DMS153 treated with DMSO at 0.1 percent for 48 hours (cell line): Measurements from ENCODE around the gene PTGER1.
"Not testable (repeated sequence)": the region's sequence is repeated elsewhere in the genome, so short reads cannot be mapped to it uniquely, and the experiment has no call there.

Source experiments
- DNase-seq: peaks from one replicate; lab custom pipeline; 2025; ENCODE audit not compliant: unreplicated experiment; lab: John Stamatoyannopoulos, UW

PTGER1 gene

DNA sequence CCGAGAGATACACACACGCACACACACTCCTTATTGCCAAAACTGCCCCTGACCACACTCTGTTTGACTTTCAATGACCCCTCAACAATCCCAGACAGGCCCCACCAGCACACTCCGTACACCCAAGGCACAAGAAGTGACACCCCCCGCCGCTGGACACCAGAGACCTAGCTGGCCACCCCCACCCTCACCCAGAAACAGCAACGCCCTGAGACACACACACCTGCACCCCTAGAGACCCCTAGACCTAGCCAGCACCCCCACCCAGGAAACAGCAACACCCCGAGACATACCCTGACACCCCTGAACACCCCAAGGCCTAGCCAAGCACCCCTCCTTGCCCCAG is 1.1 kb upstream of the PTGER1 start:
- no peak for DNase-seq

DNA sequence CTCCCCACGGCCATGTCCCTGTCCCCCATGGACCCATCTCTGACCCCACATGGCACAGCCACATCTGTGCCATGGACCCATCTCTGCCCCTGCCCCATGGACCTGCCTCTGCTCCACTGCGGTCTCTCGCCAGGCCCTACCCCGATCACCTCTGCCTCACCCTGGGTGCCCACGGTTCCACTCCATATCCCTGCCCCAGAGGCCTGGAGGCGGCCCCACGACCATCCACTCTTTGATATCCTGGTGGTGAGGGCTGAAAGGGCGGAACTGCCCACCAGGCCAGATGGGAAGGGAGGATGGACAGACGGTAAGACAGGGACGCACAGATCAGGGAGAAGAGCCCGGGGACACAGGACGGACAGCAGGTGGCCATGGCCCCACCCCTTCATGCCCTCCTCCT is 327 bp downstream of the PTGER1 start:
- no peak for DNase-seq

DNA sequence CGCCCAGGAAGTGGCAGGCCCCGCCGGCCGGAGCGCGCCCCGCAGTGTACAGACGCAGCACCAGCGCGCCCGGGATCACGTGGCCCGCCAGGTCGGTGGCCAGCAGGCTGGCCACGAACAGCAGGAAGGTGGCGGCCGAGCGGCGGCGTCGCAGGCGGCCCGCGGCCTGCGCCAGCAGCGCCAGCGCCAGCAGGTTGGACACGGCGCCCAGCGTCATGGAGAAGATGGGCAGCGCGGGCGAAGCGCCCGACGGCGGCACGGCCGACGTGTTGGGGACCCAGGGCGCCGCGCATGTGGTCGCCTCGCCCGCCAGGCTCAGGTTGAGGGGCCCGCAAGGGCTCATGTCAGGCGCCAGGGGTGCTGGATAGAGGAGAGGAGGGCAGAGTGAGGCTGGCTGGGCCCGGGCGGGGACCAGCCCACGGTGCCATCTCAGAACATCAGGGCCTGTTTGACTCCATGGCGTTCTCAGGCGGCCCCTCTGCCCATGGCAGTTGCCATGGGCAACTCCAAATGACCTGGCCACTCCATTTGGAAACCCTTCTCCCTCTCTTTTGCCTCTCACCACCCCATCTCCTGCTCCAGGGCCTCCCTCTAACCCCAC is 1.1 kb downstream of the PTGER1 start:
- peak; percentile 28 for DNase-seq

DNA sequence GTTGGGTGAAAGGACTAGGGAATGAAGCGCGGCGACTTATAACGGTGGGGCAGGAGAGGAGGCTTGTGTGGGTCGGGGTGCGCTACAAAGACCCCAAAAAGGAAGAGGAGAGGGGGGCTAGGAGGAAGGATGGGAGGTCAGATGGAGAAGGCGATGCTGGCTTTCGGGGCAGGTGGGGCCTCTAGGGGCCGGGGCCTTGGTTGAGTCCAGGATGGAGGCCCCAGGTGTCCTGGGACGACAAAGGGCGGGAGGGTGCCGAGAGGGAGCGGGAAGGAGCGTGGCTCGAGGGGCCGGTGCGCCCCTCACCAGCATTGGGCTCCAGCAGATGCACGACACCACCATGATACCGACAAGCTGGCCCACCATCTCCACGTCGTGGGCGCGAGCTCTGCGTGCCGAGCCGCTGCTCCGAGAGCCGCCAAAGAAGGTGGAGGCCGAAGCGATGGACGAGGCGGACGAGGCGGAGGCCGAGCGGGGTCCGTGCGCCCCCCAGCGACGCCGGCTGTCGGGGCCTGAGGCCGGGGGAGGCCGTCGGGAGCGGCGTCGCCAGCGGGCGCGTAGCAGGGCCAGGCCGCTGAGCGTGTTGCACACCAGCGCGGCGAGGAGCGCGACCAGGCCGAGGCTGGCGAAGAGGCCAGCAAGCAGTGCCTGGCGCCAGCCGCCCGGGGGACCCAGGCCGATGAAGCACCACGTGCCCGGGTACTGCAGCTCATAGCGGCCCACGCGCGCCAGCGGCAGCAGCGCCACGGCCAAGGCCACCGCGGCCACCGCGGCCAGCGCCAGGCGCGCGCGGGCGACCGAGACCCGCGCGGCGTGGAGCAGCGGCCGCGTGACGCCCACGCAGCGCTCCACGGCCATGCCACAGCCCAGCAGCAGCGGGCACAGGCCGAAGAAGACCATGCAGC is 1.8 kb downstream of the PTGER1 start:
- no peak for DNase-seq

DNA sequence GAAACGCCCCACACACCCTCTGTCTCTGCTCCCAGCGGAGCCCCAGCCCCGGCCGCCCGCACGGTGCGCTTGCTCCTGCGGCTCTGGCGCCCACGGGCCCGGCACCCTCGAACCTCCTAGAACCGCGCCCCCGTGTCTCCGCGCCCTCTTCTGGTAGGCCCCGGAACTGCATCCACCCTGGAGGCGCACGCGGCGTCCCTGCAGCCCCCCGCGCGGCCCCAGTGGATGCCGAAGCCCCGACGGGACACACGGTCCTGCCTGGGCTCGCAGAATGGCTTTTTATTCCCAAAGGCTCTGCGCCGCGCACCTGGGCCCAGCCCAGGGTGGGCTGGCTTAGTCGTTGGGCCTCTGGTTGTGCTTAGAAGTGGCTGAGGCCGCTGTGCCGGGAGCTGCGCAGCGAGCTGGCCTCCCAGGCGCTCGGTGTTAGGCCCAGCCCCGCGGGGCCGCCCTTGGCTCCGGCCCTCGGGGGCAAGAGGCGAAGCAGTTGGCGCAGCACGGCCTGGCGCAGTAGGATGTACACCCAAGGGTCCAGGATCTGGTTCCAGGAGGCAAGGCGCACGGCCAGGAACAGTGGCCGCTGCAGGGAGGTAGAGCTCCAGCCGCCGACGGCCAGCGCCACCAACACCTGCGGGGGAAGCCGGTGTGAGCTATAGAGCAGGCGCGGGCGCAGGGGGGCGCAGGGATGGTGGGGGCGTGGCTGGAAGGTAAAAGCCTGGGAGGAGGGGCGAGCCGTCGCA is 2.8 kb downstream of the PTGER1 start:
- DNase-seq = peak; percentile 40

DNA sequence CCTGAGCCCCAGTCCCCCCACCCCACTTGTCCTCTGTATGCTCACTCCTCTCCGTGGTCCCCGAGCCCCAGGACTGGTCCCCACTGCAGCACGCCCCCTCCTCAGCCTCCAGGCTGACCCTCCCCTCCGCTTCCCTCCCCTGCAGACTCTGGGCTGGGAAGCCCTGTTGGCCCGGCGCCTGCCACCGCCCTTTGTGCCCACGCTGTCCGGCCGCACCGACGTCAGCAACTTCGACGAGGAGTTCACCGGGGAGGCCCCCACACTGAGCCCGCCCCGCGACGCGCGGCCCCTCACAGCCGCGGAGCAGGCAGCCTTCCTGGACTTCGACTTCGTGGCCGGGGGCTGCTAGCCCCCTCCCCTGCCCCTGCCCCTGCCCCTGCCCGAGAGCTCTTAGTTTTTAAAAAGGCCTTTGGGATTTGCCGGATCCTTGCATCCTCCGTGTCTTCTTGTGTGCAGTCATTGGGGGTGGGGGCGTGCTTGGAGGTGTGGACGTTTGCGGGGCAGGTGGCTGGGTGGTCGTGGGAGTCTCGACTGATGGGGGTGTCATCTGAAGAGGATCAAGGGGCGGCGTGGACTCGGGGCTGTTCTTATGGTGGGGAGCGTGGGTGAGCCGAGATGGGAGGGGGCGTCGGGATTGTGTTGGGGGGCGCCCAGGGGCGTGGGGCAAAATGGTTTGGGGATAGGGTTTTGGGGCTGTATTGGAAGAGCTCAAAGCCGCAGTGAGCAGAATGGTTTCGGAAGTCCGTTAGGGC is 3.5 kb downstream of the PTGER1 start:
- no peak for DNase-seq

DNA sequence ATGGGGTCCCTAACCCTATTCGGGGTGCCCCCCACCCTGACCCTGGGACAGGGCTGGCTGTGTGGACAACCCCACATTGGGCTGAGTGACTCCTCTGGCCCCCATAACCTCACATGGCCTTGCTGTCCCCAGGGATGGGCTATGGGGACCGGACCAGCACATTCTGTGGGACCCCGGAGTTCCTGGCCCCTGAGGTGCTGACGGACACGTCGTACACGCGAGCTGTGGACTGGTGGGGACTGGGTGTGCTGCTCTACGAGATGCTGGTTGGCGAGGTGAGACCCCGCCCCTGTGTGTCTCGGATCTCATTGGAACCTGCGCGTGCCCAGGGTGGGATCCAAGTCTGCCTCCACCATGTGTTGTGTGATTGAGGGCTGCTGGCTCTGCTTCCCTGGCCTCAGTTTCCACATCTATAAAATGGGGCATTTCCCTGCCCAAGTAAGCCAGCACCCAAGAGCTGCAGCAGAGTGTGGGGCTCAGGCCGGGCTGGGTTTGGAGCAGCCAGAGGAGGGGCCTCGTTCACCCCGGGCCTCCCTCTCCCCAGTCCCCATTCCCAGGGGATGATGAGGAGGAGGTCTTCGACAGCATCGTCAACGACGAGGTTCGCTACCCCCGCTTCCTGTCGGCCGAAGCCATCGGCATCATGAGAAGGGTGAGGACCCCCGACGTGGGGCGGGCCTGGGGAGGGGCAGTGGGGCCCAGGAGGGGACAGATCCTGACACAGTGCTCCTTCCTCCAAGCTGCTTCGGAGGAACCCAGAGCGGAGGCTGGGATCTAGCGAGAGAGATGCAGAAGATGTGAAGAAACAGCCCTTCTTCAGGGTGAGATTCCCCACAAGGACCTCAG is 4.9 kb downstream of the PTGER1 start:
- DNase-seq = no peak

DNA sequence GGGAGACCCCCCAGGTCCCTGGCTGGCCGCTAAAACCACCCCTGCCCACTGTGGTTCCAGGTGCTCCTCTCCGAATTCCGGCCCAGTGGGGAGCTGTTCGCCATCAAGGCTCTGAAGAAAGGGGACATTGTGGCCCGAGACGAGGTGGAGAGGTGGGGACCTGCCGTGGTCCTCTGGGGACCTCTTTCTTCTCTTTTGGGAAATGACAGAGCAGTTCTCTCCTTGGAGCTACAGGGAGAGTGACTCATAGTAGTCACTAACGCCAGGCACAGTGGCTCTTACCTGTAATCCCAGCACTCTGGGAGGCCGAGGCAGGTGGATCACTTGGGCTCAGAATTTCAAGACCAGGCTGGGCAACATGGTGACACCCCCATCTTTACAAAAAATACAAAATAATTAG is 7.3 kb downstream of the PTGER1 start:
- no peak for DNase-seq

DNA sequence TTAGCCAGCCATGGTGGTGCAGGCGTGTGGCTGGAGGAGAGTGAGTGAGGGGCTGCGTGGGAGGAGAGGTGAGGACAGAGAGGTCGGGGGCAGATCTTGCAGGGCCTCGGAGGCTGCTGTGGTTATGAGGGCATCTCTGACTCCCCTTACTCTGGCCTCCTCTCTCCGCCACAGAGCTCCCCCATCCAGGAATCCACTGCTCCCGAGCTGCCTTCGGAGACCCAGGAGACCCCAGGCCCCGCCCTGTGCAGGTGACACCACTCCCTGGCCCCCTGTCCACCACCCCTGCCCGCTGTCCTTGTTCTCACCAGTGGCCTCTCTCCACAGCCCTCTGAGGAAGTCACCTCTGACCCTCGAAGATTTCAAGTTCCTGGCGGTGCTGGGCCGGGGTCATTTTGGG is 7.8 kb downstream of the PTGER1 start:
- no peak for DNase-seq

DNA sequence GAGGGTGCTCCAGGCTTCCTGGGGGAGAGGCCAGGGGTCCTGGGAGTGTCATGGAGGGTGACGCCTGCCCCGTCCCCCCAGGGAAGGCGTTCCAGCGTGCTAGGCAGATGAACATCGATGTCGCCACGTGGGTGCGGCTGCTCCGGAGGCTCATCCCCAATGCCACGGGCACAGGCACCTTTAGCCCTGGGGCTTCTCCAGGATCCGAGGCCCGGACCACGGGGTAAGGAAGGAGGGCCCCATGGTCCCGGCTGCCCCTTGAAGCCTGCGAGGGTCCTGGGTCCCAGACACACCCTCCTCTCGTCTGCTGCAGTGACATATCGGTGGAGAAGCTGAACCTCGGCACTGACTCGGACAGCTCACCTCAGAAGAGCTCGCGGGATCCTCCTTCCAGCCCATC is 11.4 kb downstream of the PTGER1 start:
- DNase-seq = no peak

DNA sequence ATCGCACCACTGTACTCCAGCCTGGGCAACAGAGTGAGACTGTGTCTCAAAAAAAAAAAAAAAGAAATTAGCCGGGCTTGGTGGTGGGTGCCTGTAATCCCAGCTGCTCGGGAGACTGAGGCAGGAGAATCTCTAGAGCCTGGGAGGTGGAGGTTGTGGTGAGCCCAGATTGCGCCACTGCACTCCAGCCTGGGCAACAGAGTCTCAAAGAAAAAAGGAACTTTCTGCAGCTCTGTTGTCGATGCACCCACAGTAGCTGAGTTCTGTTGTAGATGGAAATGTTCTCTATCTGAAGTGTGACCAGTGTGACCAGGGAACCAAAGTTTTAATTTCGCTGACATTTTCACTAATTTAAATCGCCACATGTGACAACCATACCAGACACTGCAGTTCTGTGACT is 12.8 kb downstream of the PTGER1 start:
- not testable (repeated sequence) for DNase-seq

DNA sequence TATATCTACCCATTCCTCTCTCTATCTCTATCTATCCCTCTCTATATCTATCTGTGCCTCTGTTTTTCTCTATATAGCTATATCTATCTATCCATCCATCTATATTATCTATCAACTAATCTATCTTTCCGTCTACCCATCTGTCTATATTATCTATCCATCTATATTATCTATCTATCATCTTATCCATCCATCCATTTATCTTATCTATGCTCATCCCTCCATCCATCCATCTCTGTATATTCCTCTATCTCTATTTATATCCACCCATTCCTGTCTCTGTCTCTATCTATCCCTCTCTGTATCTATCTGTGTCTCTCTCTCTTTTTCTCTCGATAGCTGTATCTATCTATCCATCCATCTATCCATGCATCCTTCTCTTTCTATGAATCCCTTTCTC is 14.2 kb downstream of the PTGER1 start:
- DNase-seq = no peak

DNA sequence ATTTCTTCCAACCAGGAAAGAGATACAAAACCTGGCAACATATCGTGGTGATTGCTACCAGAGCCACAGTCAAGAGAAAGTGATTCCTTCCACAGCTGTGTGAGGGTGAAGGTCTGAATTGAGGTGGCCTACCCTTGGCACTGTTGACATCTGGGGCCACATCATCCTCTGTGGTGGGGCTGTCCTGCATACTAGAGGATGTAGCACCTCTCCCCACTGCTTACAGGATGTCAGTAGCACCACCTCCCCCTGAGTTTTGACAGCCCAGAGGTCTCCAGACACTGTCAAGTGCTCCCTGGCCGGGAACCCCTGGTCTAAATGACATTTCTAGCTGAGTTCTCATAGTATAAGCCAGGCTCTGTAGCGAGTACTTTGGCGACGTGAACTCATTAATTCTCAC is 15.5 kb downstream of the PTGER1 start:
- no peak for DNase-seq

DNA sequence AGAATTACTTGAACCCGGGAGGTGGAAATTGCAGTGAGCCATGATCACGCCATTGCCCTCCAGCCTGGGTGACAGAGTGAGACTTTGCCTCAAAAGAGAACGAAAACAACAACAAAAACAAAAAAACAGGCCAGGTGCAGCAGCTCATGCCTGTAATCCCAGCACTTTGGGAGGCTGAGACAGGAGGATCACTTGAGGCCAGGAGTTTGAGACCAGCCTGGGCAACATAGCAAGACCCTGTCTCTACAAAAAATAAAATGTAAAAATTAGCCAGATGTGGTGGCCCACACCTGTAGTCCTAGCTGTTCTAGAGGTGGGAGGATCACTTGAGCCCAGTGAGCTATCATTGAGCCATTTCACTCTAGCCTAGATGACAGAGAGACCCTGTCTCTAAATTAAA is 22.9 kb downstream of the PTGER1 start:
- not testable (repeated sequence) for DNase-seq

DNA sequence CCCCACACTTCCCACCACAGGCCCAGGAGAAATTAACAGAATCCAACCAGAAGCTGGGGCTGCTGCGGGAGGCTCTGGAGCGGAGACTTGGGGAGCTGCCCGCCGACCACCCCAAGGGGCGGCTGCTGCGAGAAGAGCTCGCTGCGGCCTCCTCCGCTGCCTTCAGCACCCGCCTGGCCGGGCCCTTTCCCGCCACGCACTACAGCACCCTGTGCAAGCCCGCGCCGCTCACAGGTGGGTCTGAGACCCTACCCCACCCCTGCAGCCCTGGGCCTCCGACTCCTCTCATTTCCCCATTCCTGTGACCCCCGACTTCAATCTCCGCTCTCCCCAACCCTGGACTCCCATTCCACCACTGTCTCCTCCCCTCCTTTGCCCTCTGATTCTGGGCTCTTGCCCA is 24.3 kb downstream of the PTGER1 start:
- DNase-seq = no peak

DNA sequence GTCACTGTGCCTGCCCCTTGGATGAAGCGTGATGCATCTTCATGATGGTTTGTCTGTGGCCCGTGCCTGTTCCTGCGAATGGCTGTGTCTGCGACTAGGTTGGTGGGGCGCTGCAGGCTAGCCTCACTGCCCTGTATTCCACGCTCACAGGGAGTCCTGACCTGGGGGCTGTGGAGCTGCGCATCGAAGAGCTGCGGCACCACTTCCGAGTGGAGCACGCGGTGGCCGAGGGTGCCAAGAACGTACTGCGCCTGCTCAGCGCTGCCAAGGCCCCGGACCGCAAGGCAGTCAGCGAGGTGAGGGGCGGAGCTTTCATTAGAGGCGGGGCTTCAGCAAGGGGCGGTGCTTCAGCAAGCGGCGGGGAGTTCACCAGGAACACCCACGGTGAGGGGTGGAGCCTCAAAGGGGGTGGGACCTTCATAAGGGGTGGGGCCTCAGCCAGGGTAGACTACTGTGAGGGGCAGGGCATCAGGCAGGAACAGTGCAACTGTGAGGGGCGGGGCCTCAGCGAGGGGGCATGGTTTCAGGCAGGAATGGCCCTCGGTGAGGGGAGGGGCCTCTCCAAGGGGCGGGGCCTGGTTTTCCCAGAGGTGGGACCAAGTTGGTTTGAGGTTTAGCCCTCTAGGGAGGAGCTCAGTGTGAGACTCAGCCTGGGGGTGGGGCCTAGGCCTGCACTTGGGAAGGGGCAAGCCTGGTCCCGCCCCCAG is 24.8 kb downstream of the PTGER1 start:
- no peak for DNase-seq

DNA sequence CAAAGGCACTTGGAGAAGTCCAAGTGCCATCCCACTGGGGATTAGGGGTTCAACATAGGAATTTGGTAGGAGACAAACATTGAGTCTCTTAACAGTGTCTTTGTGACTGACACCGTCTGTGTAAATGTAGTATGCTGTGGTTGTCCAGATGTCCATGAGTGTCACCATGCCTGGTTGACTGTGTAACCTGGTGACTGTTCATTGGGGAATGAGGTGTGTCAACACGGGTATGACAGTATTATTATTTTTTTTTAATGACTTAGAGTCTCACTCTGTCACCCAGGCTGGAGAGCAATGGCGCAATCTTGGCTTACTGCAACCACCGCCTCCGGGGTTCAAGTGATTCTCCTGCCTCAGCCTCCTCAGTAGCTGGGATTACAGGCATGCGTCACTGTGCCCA is 25.8 kb downstream of the PTGER1 start:
- DNase-seq = no peak

DNA sequence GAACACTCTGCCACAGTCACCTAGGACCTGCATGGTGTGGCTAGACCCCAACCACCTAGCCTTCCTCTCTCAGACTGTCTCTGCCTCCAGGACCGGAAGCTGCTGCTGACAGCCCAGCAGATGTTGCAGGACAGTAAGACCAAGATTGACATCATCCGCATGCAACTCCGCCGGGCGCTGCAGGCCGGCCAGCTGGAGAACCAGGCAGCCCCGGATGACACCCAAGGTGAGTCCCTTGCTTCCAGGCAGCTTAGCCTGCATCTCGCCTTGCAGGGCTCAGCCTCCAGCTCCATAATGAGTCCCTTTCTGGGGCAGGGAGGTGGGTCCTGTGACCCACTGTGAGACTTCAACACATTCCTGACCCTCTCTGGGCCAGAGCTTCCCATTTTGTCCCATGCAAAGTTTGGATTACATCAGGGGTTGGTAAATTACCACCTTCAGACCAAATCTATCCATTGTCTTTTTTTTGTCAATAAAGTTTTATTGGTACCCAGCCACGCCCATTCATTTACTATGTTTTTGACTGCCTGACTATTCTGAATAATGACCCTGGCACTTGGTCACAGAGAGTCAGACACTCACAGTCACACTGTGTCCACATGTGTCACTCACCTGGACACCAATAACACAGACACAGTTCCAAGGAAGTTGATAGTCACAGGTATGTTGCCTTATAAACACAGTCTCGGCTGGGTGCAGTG is 28.7 kb downstream of the PTGER1 start:
- no peak for DNase-seq

DNA sequence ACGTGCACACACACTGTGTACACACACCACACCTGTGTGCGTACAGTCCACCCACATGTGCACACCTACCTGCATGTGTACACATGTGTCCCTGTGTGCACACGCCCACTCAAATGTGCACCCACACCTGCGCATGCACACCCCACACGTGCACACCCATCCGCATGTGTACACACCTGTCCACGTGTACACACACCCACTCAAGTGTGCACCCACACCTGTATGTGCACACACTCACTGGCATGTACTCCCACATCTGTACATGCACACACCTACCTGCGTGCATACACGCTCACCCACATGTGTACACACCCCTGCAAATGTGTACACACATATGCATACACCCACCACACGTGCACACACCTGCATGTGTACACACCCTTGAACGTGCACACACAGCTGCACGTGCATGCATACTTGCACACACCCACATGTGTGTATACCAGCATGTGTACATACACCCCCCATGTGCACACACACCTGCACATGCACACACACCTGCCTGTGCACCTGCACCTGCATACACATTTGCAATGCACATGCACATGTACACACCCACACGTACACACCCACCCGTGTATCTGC is 31.4 kb downstream of the PTGER1 start:
- no peak for DNase-seq
